ENCODE results near the gene USH2A.

USH2A gene

DNA sequence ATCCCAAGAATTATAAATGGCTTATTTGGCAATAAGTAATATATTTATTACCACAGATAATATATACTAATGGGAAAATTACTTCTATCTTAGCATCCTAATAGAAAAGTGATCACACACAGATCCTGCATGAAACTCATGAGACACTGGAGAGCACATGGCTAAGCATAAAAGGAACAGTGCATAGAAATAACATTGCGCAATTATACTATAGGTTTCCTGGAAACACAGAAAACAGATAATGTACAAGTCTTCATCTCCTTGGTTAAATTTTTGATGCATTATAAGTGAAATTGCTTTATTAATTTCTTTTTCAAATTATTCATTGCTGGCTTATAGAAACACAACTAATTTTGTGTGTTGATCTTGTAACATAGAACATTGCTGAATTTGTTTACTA, 210.4 kb downstream of the USH2A start:
- Histone ChIP-seq H2BK12ac (ENCODE audit: low read length) (no peak overlapping the region), H3K27me3 (ENCODE audit: control insufficient read depth in 3 of 3, insufficient read depth in 3 of 3, low read depth in 1 of 3, low read length in 3 of 3) (no peaks in the 10 kb centered on the region), H3K4me2 (ENCODE audit: insufficient read depth, low read length, poor library complexity, severe bottlenecking) (no peak overlapping the region), H3K9me3 (replicated peaks in 1 of 2; ENCODE audit: control insufficient read depth in 2 of 2, insufficient read depth in 1 of 2, low read depth in 1 of 2, low read length in 2 of 2) (no peaks in the 10 kb centered on the region), H2BK120ac (ENCODE audit: low read depth, low read length) (no peak overlapping the region), H3K4ac (ENCODE audit: low read length) (no peak overlapping the region), H2AK5ac (ENCODE audit: low read depth, low read length) (no peak overlapping the region), H3K9ac (ENCODE audit: low read depth, low read length, poor library complexity) (no peak overlapping the region), H3K79me1 (ENCODE audit: low read depth, low read length) (no peaks in the 10 kb centered on the region), H2BK5ac (ENCODE audit: low read length) (no peak overlapping the region), H3K18ac (ENCODE audit: low read length) (no peak overlapping the region), H4K91ac (ENCODE audit: low read depth, low read length, poor library complexity) (no peak overlapping the region), H3K27ac (replicated peaks; ENCODE audit: low read length) (no peak overlapping the region), H3K14ac (ENCODE audit: low read length) (no peak overlapping the region), H4K8ac (ENCODE audit: low read depth, low read length) (no peak overlapping the region), H3K4me3 (ENCODE audit: low read length in 2 of 2) (no peak overlapping the region), H3K4me1 (ENCODE audit: control insufficient read depth in 2 of 2, insufficient read depth in 1 of 2, low read depth in 1 of 2, low read length in 2 of 2) (no peaks in the 10 kb centered on the region), H2BK15ac (ENCODE audit: low read length) (no peak overlapping the region), H3K36me3 (replicated peaks in 1 of 2; ENCODE audit: control insufficient read depth in 2 of 2, insufficient read depth in 2 of 2, low read length in 2 of 2) (no peaks in the 10 kb centered on the region), H2AFZ (ENCODE audit: low read length) (no peak overlapping the region), H3K23ac (ENCODE audit: low read depth, low read length, poor library complexity) (no peak overlapping the region)
- DNase-seq (ENCODE audit: low spot score) = no peak
- WGBS, 2 donors (ENCODE audit: extremely low coverage in 2 of 2, insufficient read length in 2 of 2, insufficient replicate concordance in 1 of 2) = no CpG with 5 or more reads among the region's 1 CpG

DNA sequence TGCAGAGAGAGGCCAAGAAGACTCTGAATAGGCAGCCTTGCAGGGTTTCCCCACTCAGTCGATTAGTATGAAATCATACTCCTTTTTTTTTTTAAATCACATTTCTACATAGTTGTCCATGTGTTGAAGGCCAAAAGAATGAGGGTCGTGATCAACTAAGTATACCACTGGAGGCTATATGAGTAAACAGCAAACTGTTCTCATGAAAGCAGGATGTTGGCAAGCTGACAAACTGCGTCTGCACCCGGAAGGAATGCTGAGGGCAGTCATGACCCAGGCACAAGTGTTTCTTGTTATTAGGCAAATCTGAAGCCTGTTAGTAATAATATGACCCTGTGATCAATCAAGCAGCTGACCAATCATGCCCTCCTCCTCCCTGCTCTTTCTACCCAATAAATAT, 213.2 kb downstream of the USH2A start:
- H3K4ac ChIP-seq (ENCODE audit: low read length) = no peak overlapping the region
- H3K36me3 ChIP-seq (replicated peaks in 1 of 2; ENCODE audit: control insufficient read depth in 2 of 2, insufficient read depth in 2 of 2, low read length in 2 of 2) = no peaks in the 10 kb centered on the region
- H2BK15ac ChIP-seq (ENCODE audit: low read length) = no peak overlapping the region
- no peaks in the 10 kb centered on the region for H3K79me1 ChIP-seq (ENCODE audit: low read depth, low read length)
- H3K18ac ChIP-seq (ENCODE audit: low read length) = no peak overlapping the region
- no peak overlapping the region for H3K27ac ChIP-seq (replicated peaks; ENCODE audit: low read length)
- WGBS, 2 donors (ENCODE audit: extremely low coverage in 2 of 2, insufficient read length in 2 of 2, insufficient replicate concordance in 1 of 2) = no CpG with 5 or more reads among the region's 4 CpGs
- no peaks in the 10 kb centered on the region for H3K27me3 ChIP-seq (ENCODE audit: control insufficient read depth in 3 of 3, insufficient read depth in 3 of 3, low read depth in 1 of 3, low read length in 3 of 3)
- H3K14ac ChIP-seq (ENCODE audit: low read length) = no peak overlapping the region
- H3K4me1 ChIP-seq (ENCODE audit: control insufficient read depth in 2 of 2, insufficient read depth in 1 of 2, low read depth in 1 of 2, low read length in 2 of 2) = no peaks in the 10 kb centered on the region
- H2BK5ac ChIP-seq (ENCODE audit: low read length) = no peak overlapping the region
- DNase-seq (ENCODE audit: low spot score) = no peak
- H4K8ac ChIP-seq (ENCODE audit: low read depth, low read length) = no peak overlapping the region
- no peak overlapping the region for H2AFZ ChIP-seq (ENCODE audit: low read length)
- H4K91ac ChIP-seq (ENCODE audit: low read depth, low read length, poor library complexity) = no peak overlapping the region
- H2BK12ac ChIP-seq (ENCODE audit: low read length) = no peak overlapping the region
- no peak overlapping the region for H2AK5ac ChIP-seq (ENCODE audit: low read depth, low read length)
- no peak overlapping the region for H3K9ac ChIP-seq (ENCODE audit: low read depth, low read length, poor library complexity)
- H2BK120ac ChIP-seq (ENCODE audit: low read depth, low read length) = no peak overlapping the region
- no peak overlapping the region for H3K4me2 ChIP-seq (ENCODE audit: insufficient read depth, low read length, poor library complexity, severe bottlenecking)
- no peaks in the 10 kb centered on the region for H3K9me3 ChIP-seq (replicated peaks in 1 of 2; ENCODE audit: control insufficient read depth in 2 of 2, insufficient read depth in 1 of 2, low read depth in 1 of 2, low read length in 2 of 2)
- H3K4me3 ChIP-seq (ENCODE audit: low read length in 2 of 2) = no peak overlapping the region
- no peak overlapping the region for H3K23ac ChIP-seq (ENCODE audit: low read depth, low read length, poor library complexity)

DNA sequence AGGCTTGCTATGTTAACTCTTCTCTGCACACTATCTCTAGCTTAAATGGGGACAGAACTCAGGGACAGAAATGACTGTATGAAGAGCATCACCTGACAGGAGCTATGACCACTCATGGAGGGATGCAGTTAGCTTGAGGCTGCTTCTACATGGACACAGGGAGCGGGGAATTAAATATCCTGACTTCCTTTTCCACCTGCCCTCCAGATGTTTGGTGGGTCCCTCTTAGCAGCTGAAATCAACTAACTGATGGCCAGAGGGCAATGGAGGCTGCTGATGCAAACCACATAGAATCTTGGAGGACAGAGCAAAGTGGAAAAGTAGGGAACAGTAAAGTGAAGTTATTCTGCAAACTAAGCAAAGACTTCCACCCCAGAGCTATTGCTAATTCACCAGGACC, 214.1 kb downstream of the USH2A start:
- Histone ChIP-seq H2AFZ (ENCODE audit: low read length) (no peak overlapping the region), H3K18ac (ENCODE audit: low read length) (no peak overlapping the region), H3K23ac (ENCODE audit: low read depth, low read length, poor library complexity) (no peak overlapping the region), H3K4me2 (ENCODE audit: insufficient read depth, low read length, poor library complexity, severe bottlenecking) (no peak overlapping the region), H3K79me1 (ENCODE audit: low read depth, low read length) (no peaks in the 10 kb centered on the region), H2BK12ac (ENCODE audit: low read length) (no peak overlapping the region), H4K8ac (ENCODE audit: low read depth, low read length) (no peak overlapping the region), H2AK5ac (ENCODE audit: low read depth, low read length) (no peak overlapping the region), H3K27me3 (ENCODE audit: control insufficient read depth in 3 of 3, insufficient read depth in 3 of 3, low read depth in 1 of 3, low read length in 3 of 3) (no peaks in the 10 kb centered on the region), H3K9ac (ENCODE audit: low read depth, low read length, poor library complexity) (no peak overlapping the region), H3K36me3 (replicated peaks in 1 of 2; ENCODE audit: control insufficient read depth in 2 of 2, insufficient read depth in 2 of 2, low read length in 2 of 2) (no peaks in the 10 kb centered on the region), H3K27ac (replicated peaks; ENCODE audit: low read length) (no peak overlapping the region), H2BK15ac (ENCODE audit: low read length) (no peak overlapping the region), H3K4me3 (ENCODE audit: low read length in 2 of 2) (no peak overlapping the region), H3K4me1 (ENCODE audit: control insufficient read depth in 2 of 2, insufficient read depth in 1 of 2, low read depth in 1 of 2, low read length in 2 of 2) (no peaks in the 10 kb centered on the region), H3K9me3 (replicated peaks in 1 of 2; ENCODE audit: control insufficient read depth in 2 of 2, insufficient read depth in 1 of 2, low read depth in 1 of 2, low read length in 2 of 2) (no peaks in the 10 kb centered on the region), H4K91ac (ENCODE audit: low read depth, low read length, poor library complexity) (no peak overlapping the region), H3K4ac (ENCODE audit: low read length) (no peak overlapping the region), H3K14ac (ENCODE audit: low read length) (no peak overlapping the region), H2BK120ac (ENCODE audit: low read depth, low read length) (no peak overlapping the region), H2BK5ac (ENCODE audit: low read length) (no peak overlapping the region)
- DNase-seq (ENCODE audit: low spot score) = no peak
- whole genome bisulfite sequencing, 2 donors (ENCODE audit: extremely low coverage in 2 of 2, insufficient read length in 2 of 2, insufficient replicate concordance in 1 of 2) = no CpG with 5 or more reads among the region's 1 CpG

DNA sequence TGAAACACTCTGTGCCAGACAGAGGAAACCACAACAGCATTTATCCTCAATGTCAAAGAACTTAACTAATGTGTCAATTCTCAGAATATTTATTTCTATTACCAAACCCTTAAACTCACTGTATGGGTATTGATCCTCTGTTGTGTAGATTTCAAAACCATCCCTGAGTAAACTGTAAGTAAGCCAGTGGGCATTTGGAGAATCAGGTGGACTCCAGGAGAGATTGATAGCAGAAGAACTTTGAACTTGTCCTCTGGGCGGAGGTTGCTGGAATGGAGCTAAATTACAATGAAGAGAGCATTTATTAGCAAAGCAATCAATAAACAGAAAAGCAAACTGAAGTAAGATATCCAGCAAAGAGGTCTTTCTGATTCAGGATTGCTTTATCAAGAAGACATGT, 216.1 kb downstream of the USH2A start:
- H2AFZ ChIP-seq (ENCODE audit: low read length) = no peak overlapping the region

More for the DNA sequence above, 216.1 kb downstream of the USH2A start:
- Histone ChIP-seq H2BK15ac (ENCODE audit: low read length) (no peak overlapping the region), H3K9me3 (replicated peaks in 1 of 2; ENCODE audit: control insufficient read depth in 2 of 2, insufficient read depth in 1 of 2, low read depth in 1 of 2, low read length in 2 of 2) (no peaks in the 10 kb centered on the region), H3K27me3 (ENCODE audit: control insufficient read depth in 3 of 3, insufficient read depth in 3 of 3, low read depth in 1 of 3, low read length in 3 of 3) (no peaks in the 10 kb centered on the region), H2BK120ac (ENCODE audit: low read depth, low read length) (no peak overlapping the region), H2BK12ac (ENCODE audit: low read length) (no peak overlapping the region), H4K91ac (ENCODE audit: low read depth, low read length, poor library complexity) (no peak overlapping the region), H3K23ac (ENCODE audit: low read depth, low read length, poor library complexity) (no peak overlapping the region), H2AK5ac (ENCODE audit: low read depth, low read length) (no peak overlapping the region), H3K4me2 (ENCODE audit: insufficient read depth, low read length, poor library complexity, severe bottlenecking) (no peak overlapping the region), H4K8ac (ENCODE audit: low read depth, low read length) (no peak overlapping the region), H3K14ac (ENCODE audit: low read length) (no peak overlapping the region), H2BK5ac (ENCODE audit: low read length) (no peak overlapping the region), H3K18ac (ENCODE audit: low read length) (no peak overlapping the region), H3K36me3 (replicated peaks in 1 of 2; ENCODE audit: control insufficient read depth in 2 of 2, insufficient read depth in 2 of 2, low read length in 2 of 2) (no peaks in the 10 kb centered on the region), H3K4me1 (ENCODE audit: control insufficient read depth in 2 of 2, insufficient read depth in 1 of 2, low read depth in 1 of 2, low read length in 2 of 2) (no peaks in the 10 kb centered on the region), H3K27ac (replicated peaks; ENCODE audit: low read length) (no peak overlapping the region), H3K4ac (ENCODE audit: low read length) (no peak overlapping the region), H3K9ac (ENCODE audit: low read depth, low read length, poor library complexity) (no peak overlapping the region), H3K79me1 (ENCODE audit: low read depth, low read length) (no peaks in the 10 kb centered on the region), H3K4me3 (ENCODE audit: low read length in 2 of 2) (no peak overlapping the region)
- DNase-seq (ENCODE audit: low spot score) = no peak
- no CpG with 5 or more reads among the region's 1 CpG for WGBS, 2 donors (ENCODE audit: extremely low coverage in 2 of 2, insufficient read length in 2 of 2, insufficient replicate concordance in 1 of 2)

Measured in neuronal stem cell (in vitro differentiated cells).